Measurements from ENCODE around the gene CFB. TPM values are rescaled to one million over a fixed set of nuclear protein-coding genes. Genes with fewer than 3 reads are reported as not detected.
A peak's percentile ranks its signal among the peaks of the same experiment; 100 is the strongest.

CFB gene
- total and polyA plus RNA-seq, 9 of the 15 experiments (the other 6 are each of a cell fraction or from before 2014, with no cell fraction given), result 0.08 to 0.91 (median 0.22) TPM; not detected in 4

- H3K79me2 ChIP-seq (ENCODE audit: control insufficient read depth, insufficient read depth, low read length), result peaks cover 40% of the 10 kb centered on the region
- no peaks in the 10 kb centered on the region for H4K20me1 ChIP-seq (replicated peaks; ENCODE audit: control insufficient read depth, insufficient read depth, low read length)
- peaks cover 74% of the 10 kb centered on the region for H3K36me3 ChIP-seq (ENCODE audit: control insufficient read depth, insufficient read depth, low read length)
- in situ Hi-C loops (cut with MboI), result loop anchor here (10.0 kb wide), 1 partner anchor 88 kb away; no protein-coding TSS in a partner anchor
- H3K27me3 ChIP-seq (ENCODE audit: control insufficient read depth in 2 of 2, insufficient read depth in 2 of 2, low read length in 2 of 2), result no peaks in the 10 kb centered on the region
- ChIA-PET POLR2A (interaction anchor here (0.6 to 4.8 kb wide), 5 partner anchors 11 to 292 kb away, joined by 3 to 74 read pairs (median 5); partner anchors contain the start of genes CFB, DXO, GPANK1 and HSPA1A), CTCF (ENCODE audit: low intra/inter-chr PET ratio) (no interaction called here)
- no peaks in the 10 kb centered on the region for H3K9me3 ChIP-seq (replicated peaks; ENCODE audit: control insufficient read depth, insufficient read depth, low read depth, low read length)
- FAIRE-seq, result no peak
- peak overlapping the region in 1 of 2 experiments; percentile 8; a peak in 1 of 4 replicates for H3K9ac ChIP-seq (ENCODE audit: insufficient read depth in 1 of 2, low read depth in 2 of 2, low read length in 2 of 2)
- TF ChIP-seq TOE1 (IDR thresholded peaks at IDR 0.05; ENCODE audit: borderline replicate concordance) (no peak), TOE1 (CRISPR knock-in tag; IDR thresholded peaks at IDR 0.05; ENCODE audit: borderline replicate concordance, low read depth) (peak; percentile 72; the same call in 1 of the 2 replicates), SP1 (CRISPR knock-in tag; IDR thresholded peaks at IDR 0.05) (0 out of 2 replicates have a peak, but pooled peaks have one; percentile 13), MAX (CRISPR knock-in tag; IDR thresholded peaks at IDR 0.05) (peak; percentile 19; the same call in 1 of the 2 replicates), ZFP91 (CRISPR knock-in tag; IDR thresholded peaks at IDR 0.05) (0 out of 2 replicates have a peak, but pooled peaks have one; percentile 19), HNRNPK (IDR thresholded peaks at IDR 0.05; ENCODE audit: low read depth, low read length, poor library complexity, severe bottlenecking) (no peak), FOXP4 (CRISPR knock-in tag; IDR thresholded peaks at IDR 0.05; ENCODE audit: borderline replicate concordance) (peak; percentile 67; the same call in 1 of the 2 replicates), E2F5 (CRISPR knock-in tag; IDR thresholded peaks at IDR 0.05) (0 out of 2 replicates have a peak, but pooled peaks have one; percentile 53), HOXB6 (CRISPR knock-in tag; IDR thresholded peaks at IDR 0.05; ENCODE audit: borderline replicate concordance) (no peak)
- no TSS peak for BruUV-seq (replicated peaks)
- H3K4me1 ChIP-seq (replicated peaks in 1 of 2; ENCODE audit: control insufficient read depth in 2 of 2, insufficient read depth in 2 of 2, low read length in 2 of 2), result peaks cover 4 to 17% of the 10 kb centered on the region in 2 experiments; a peak in 4 of 5 replicates
- no peak for ATAC-seq
- no peak overlapping the region for H3K27ac ChIP-seq (ENCODE audit: extremely low read depth, low read depth, low read length)
- no peak overlapping the region for H3K4me3 ChIP-seq
- H2AFZ ChIP-seq (ENCODE audit: low read depth, low read length), result no peak overlapping the region
- no peaks in the 10 kb centered on the region for H3K9me1 ChIP-seq (ENCODE audit: control insufficient read depth, insufficient read depth, low read length)
- intact Hi-C loops (cut with micrococcal nuclease), result loop anchor here (5.0 kb wide), 1 partner anchor 39 kb away; no protein-coding TSS in a partner anchor
- H3K4me2 ChIP-seq (ENCODE audit: insufficient read depth, low read length), result no peak overlapping the region
- DNase-seq (ENCODE audit: extremely low read depth in 1 of 4, low spot score in 3 of 4), result no peak
- 91% methylated on average over 3 of the region's 3 CpGs for WGBS (ENCODE audit: insufficient coverage, low coverage, missing lambda C conversion rate)
These were observed 10.9 kb downstream of the CFB start for GRCh38 chr6:31956796-31957195.
